C4-2B (cell line): Measurements from ENCODE around the gene ARRDC2.

Experiments used
- H3K27ac ChIP-seq: fragments of 450-650 bp; 2 replicates; pipeline ENCODE4 v1.5.1; 2017
- ZFX ChIP-seq: fragments of 450-650 bp; IDR thresholded peaks from 2 replicates; pipeline ENCODE4 v1.6.1; 2017
- TF ChIP-seq, protein P1 (sequence below): fragments of 450-650 bp; conservative IDR thresholded peaks from 2 replicates; pipeline ENCODE4 v1.5.1; 2017; ENCODE audit warnings: mild to moderate bottlenecking

The ARRDC2 gene

GRCh38 chr19:18058208-18059009 lies 50.4 kb downstream of the ARRDC2 start:
- no peak for TF ChIP-seq ZFX
- TF ChIP-seq, protein P1, sequence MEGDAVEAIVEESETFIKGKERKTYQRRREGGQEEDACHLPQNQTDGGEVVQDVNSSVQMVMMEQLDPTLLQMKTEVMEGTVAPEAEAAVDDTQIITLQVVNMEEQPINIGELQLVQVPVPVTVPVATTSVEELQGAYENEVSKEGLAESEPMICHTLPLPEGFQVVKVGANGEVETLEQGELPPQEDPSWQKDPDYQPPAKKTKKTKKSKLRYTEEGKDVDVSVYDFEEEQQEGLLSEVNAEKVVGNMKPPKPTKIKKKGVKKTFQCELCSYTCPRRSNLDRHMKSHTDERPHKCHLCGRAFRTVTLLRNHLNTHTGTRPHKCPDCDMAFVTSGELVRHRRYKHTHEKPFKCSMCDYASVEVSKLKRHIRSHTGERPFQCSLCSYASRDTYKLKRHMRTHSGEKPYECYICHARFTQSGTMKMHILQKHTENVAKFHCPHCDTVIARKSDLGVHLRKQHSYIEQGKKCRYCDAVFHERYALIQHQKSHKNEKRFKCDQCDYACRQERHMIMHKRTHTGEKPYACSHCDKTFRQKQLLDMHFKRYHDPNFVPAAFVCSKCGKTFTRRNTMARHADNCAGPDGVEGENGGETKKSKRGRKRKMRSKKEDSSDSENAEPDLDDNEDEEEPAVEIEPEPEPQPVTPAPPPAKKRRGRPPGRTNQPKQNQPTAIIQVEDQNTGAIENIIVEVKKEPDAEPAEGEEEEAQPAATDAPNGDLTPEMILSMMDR = peak; percentile 96
- H3K27ac ChIP-seq = peak overlapping the region; percentile 47

GRCh38 chr19:18059297-18059696 lies 51.3 kb downstream of the ARRDC2 start:
- H3K27ac ChIP-seq = no peak overlapping the region
- TF ChIP-seq, protein P1 = no peak
- TF ChIP-seq ZFX = no peak

- H3K27ac ChIP-seq = no peak overlapping the region
- no peak for TF ChIP-seq ZFX
- TF ChIP-seq, protein P1 = no peak
Observed at GRCh38 chr19:18059902-18060301, 51.9 kb downstream of the ARRDC2 start.

DNA sequence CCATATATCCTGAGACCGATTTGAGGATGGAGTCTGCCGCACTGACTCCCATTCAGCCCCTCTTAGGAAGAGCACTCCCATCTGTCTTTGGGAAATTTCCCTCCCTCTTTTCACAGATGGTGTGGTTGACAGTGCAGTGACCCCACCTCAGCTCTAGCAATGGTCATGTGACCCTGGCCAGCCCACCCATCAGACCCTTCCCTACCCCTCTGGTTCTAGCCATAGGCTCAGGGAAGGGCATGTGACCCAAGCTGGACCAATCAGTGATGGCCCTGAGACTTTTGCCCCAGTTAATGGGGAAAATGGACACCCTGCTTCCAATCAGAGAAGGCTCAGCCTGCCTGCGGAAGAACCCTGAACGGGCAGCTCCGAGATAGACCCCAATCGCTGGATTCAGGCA lies 52.5 kb downstream of the ARRDC2 start:
- no peak overlapping the region for H3K27ac ChIP-seq
- no peak for TF ChIP-seq ZFX
- TF ChIP-seq, protein P1 = no peak

- H3K27ac ChIP-seq = no peak overlapping the region
- TF ChIP-seq, protein P1 = no peak
Observed at GRCh38 chr19:18062028-18062427, 54.1 kb downstream of the ARRDC2 start.

- TF ChIP-seq, protein P1 = no peak; the same call in 1 of the 2 replicates
- no peak for TF ChIP-seq ZFX
- no peak overlapping the region for H3K27ac ChIP-seq
Observed at GRCh38 chr19:18063463-18063862, 55.5 kb downstream of the ARRDC2 start.
